ENCODE measurements around the gene SERPINA6. TPM values are rescaled to one million over a fixed set of nuclear protein-coding genes. Genes with fewer than 3 reads are reported as not detected.

Gene SERPINA6
- total and polyA plus RNA-seq, 8 donors, result 0.19 TPM; not detected in 7

DNA sequence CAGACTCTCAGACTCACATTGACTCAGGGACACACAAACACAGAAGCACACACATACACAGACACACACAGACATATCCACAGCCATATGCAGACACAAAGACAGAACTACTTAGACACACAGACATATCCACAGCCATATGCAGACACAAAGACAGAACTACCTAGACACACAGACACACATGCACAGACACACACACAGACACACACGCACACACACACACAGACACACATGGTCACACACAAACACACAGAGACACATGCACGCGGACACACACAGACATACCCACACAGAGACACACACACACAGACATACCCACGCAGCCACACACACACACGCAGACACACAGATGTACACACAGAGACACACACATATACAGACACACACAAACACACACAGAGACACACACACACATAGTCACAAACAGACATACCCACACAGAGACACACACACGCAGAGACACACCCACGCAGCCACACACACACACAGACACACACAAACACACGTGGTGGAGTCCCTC lies 39.5 kb upstream of the SERPINA6 start:
- no peak for TF ChIP-seq EP300 (IDR thresholded peaks at IDR 0.05)
- TF ChIP-seq POLR2A (IDR thresholded peaks at IDR 0.05), result no peak
- no peak overlapping the region for H3K27ac ChIP-seq
- H3K36me3 ChIP-seq, result no peaks in the 10 kb centered on the region
- H3K4me1 ChIP-seq, result no peaks in the 10 kb centered on the region
- no peaks in the 10 kb centered on the region for H3K9me3 ChIP-seq
- DNase-seq, result no peak
- intact Hi-C loops (cut with DNase I; ENCODE audit: low total_unique reads), result no loop called here
- no peak overlapping the region for H3K4me3 ChIP-seq
- 66 to 79% (median 71%) methylated on average over 7 to 8 of the region's 8 CpGs for whole genome bisulfite sequencing, 5 donors
- H3K27me3 ChIP-seq, result peaks cover 0 to 8% (median 0%) of the 10 kb centered on the region in 3 donors

DNA sequence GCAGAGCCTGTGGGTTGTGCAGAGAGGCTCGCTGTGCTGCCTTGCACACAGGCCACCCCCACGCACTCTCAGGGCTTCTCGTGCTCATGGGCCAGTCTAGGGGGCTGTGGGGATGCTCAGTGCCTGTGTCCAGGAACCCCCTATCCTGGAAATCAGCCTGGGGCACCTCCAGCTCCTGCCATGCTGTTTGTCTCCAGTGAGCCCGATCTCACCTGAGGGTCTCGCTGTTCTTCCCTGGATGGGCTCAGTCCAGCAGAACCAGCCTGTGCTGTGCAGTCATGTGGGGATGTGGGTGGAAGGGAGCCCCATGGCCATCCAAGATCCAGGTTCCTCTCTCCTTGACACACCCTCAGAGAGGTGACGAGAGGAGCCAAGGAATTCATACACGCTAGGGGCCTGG lies 38.5 kb upstream of the SERPINA6 start:
- Histone ChIP-seq H3K9me3 (no peaks in the 10 kb centered on the region), H3K36me3 (no peaks in the 10 kb centered on the region), H3K27ac (no peak overlapping the region), H3K4me3 (no peak overlapping the region), H3K4me1 (no peaks in the 10 kb centered on the region), H3K27me3 (peaks cover 0 to 8% (median 0%) of the 10 kb centered on the region in 3 donors)
- peak in 1 of 2 donors; percentile 5 for DNase-seq
- TF ChIP-seq POLR2A (IDR thresholded peaks at IDR 0.05) (no peak), POLR2AphosphoS5 (IDR thresholded peaks at IDR 0.05) (no peak), EP300 (IDR thresholded peaks at IDR 0.05) (no peak)
- TF ChIP-seq, protein P1, sequence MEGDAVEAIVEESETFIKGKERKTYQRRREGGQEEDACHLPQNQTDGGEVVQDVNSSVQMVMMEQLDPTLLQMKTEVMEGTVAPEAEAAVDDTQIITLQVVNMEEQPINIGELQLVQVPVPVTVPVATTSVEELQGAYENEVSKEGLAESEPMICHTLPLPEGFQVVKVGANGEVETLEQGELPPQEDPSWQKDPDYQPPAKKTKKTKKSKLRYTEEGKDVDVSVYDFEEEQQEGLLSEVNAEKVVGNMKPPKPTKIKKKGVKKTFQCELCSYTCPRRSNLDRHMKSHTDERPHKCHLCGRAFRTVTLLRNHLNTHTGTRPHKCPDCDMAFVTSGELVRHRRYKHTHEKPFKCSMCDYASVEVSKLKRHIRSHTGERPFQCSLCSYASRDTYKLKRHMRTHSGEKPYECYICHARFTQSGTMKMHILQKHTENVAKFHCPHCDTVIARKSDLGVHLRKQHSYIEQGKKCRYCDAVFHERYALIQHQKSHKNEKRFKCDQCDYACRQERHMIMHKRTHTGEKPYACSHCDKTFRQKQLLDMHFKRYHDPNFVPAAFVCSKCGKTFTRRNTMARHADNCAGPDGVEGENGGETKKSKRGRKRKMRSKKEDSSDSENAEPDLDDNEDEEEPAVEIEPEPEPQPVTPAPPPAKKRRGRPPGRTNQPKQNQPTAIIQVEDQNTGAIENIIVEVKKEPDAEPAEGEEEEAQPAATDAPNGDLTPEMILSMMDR (IDR thresholded peaks at IDR 0.05), result no peak
- intact Hi-C loops (cut with DNase I; ENCODE audit: low total_unique reads), result no loop called here
- WGBS, 5 donors, result 82 to 100% (median 91%) methylated on average over 2 to 6 of the region's 7 CpGs

DNA sequence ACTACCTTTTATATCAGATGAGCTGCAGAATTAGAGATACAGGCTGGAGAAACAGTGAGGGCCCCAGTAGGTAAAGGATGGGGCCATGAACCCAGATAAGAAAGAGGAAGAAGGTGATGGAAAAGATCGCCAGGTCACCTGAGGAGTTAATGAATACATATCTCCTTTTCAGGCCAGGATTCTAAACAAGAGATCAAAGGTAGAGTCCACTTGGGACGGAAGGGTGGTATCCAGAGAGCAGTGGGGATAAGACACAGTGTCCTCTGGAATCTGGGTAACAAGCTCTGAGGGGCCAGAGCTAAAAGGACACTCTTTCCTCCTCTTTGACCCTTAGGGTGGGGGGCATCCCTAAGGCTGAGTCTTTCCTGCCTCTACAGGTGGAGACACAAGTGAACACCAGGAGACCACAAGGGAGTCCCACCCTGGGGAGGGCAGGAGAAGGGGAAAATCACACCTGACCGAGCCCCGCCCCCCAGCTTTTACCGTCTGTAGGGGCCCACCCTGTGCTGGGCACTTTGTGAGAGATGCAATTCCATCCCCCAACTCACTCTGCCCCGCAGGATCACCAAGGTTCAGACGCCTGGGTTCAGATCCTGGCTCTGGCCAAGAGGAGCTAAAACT lies 37.9 kb upstream of the SERPINA6 start:
- H3K27me3 ChIP-seq, result peaks cover 0 to 8% (median 0%) of the 10 kb centered on the region in 3 donors
- TF ChIP-seq EP300 (IDR thresholded peaks at IDR 0.05), result no peak
- TF ChIP-seq, protein P1 (IDR thresholded peaks at IDR 0.05), result no peak
- TF ChIP-seq POLR2A (IDR thresholded peaks at IDR 0.05), result no peak
- TF ChIP-seq POLR2AphosphoS5 (IDR thresholded peaks at IDR 0.05), result no peak
- 52 to 74% (median 68%) methylated on average over 5 to 7 of the region's 7 CpGs for WGBS, 5 donors
- intact Hi-C loops (cut with DNase I; ENCODE audit: low total_unique reads), result no loop called here
- peak in 1 of 2 donors; percentile 14 for DNase-seq
- no peak overlapping the region for H3K4me3 ChIP-seq
- H3K4me1 ChIP-seq, result no peaks in the 10 kb centered on the region
- no peaks in the 10 kb centered on the region for H3K9me3 ChIP-seq
- H3K27ac ChIP-seq, result no peak overlapping the region
- no peaks in the 10 kb centered on the region for H3K36me3 ChIP-seq

DNA sequence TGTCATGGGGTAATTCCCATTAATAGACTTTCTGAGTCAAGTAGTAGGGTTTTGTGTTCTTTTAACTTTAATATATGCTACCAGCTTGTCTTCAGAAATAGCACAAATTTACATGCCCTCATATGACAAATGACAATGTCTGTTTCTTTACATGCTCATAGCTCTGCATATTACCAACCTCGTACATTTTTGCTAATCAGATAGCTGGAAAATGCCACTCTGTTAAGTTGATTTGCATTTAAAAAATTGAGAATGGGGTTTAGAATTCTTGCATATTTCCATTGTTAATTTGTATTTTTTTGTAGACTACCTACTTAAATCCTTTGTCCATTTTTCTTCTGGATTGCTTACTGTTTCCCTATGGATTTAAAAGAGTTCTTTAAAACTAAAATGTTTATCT lies 34.0 kb upstream of the SERPINA6 start:
- no peaks in the 10 kb centered on the region for H3K36me3 ChIP-seq
- no peak overlapping the region for H3K4me3 ChIP-seq
- no peaks in the 10 kb centered on the region for H3K9me3 ChIP-seq
- 23 to 51% (median 37%) methylated on average over 1 of the region's 1 CpG for WGBS, 5 donors
- DNase-seq, result no peak
- TF ChIP-seq POLR2AphosphoS5 (IDR thresholded peaks at IDR 0.05), result no peak
- TF ChIP-seq, protein P1 (IDR thresholded peaks at IDR 0.05), result no peak
- TF ChIP-seq POLR2A (IDR thresholded peaks at IDR 0.05), result no peak
- TF ChIP-seq EP300 (IDR thresholded peaks at IDR 0.05), result no peak
- H3K27me3 ChIP-seq, result peaks cover 0 to 22% (median 0%) of the 10 kb centered on the region in 3 donors
- peaks cover 0 to 4% (median 0%) of the 10 kb centered on the region in 4 donors for H3K4me1 ChIP-seq
- H3K27ac ChIP-seq, result no peak overlapping the region
- intact Hi-C loops (cut with DNase I; ENCODE audit: low total_unique reads), result no loop called here

All from stomach (tissue), 9 donors.